SK-N-SH treated with all-trans-retinoic acid at 6 μM for 48 hours (cell line): ENCODE measurements around the gene CMIP.

ENCODE experiments used
- BACH2 ChIP-seq: fragments of 250-450 bp; sonication (Bioruptor Pico); IDR thresholded peaks from 2 replicates; pipeline ENCODE4 v1.9.0; 2021; ENCODE audit warnings: mild to moderate bottlenecking, borderline replicate concordance
- CSRNP3 ChIP-seq: fragments of 250-450 bp; sonication (Bioruptor Pico); IDR thresholded peaks from 2 replicates; pipeline ENCODE4 v1.5.1; 2021; ENCODE audit warnings: mild to moderate bottlenecking, moderate library complexity

- TF ChIP-seq BACH2 (CRISPR knock-in tag) (no peak), CSRNP3 (CRISPR knock-in tag) (no peak)
Measured at GRCh38 chr16:81693744-81694303, 249.2 kb downstream of the CMIP start.
